Dendritic cell treated with granulocyte-macrophage colony-stimulating factor and Interleukin-4, amounts not matched to agents 40 ng/mL and 50 ng/mL, for 4 days (primary cell): Measurements from ENCODE around the gene GPN3.

Source experiments
- H3K27ac Mint-ChIP-seq: one replicate; pipeline ENCODE4 v1.8.0; 2022; ENCODE audit warnings: mild to moderate bottlenecking, mixed read lengths
- H3K27me3 Mint-ChIP-seq: one replicate; pipeline ENCODE4 v1.8.0; 2022; ENCODE audit warnings: mild to moderate bottlenecking, mixed read lengths
- H3K36me3 Mint-ChIP-seq: one replicate; pipeline ENCODE4 v1.8.0; 2022; ENCODE audit warnings: low read depth, mixed read lengths
- H3K4me1 Mint-ChIP-seq: one replicate; pipeline ENCODE4 v1.8.0; 2022; ENCODE audit warnings: low read depth, mixed read lengths
- H3K4me3 Mint-ChIP-seq: one replicate; pipeline ENCODE4 v1.8.0; 2022; ENCODE audit warnings: mild to moderate bottlenecking, moderate library complexity, mixed read lengths
- H3K9me3 Mint-ChIP-seq: one replicate; pipeline ENCODE4 v1.8.0; 2022; ENCODE audit warnings: mixed read lengths
- intact Hi-C: fragments of 100-400 bp; cut with micrococcal nuclease; formaldehyde crosslinking; loops from one replicate; pipeline ENCODE4 v1.15.0; 2022

The GPN3 gene

GRCh38 chr12:110468214-110469048 is at the start of gene GPN3, which contains the start of gene FAM216A:
Gene GPN3, minus strand, starts transcription at chr12:110468257. Its CDS starts 54 bp downstream, at chr12:110468203.
Gene FAM216A, plus strand, starts transcription at chr12:110468845. Its CDS starts 31 bp downstream, at chr12:110468876.
- Mint-ChIP-seq H3K27me3 (no peaks in the 10 kb centered on the region), H3K4me1 (peaks cover 33% of the 10 kb centered on the region), H3K36me3 (peaks cover 30% of the 10 kb centered on the region), H3K9me3 (no peaks in the 10 kb centered on the region), H3K27ac (peak within 1 kb of the TSS; percentile 84), H3K4me3 (peak within 1 kb of the TSS; percentile 96)
- intact Hi-C loops: loop anchor here (2.0 to 10.0 kb wide), 4 partner anchors 18 to 216 kb away; partner anchors contain the start of genes ARPC3, HVCN1, RAD9B and VPS29

- Mint-ChIP-seq H3K36me3 (no peaks in the 10 kb centered on the region), H3K27me3 (no peaks in the 10 kb centered on the region), H3K27ac (no peak overlapping the region), H3K4me1 (no peaks in the 10 kb centered on the region), H3K9me3 (no peaks in the 10 kb centered on the region), H3K4me3 (no peak overlapping the region)
- intact Hi-C loops: no loop called here
Observed at GRCh38 chr12:110516995-110517394, 48.9 kb upstream of the GPN3 start.

GRCh38 chr12:110514363-110514762 is 46.3 kb upstream of the GPN3 start:
- Mint-ChIP-seq H3K9me3 (no peaks in the 10 kb centered on the region), H3K27ac (no peak overlapping the region), H3K36me3 (no peaks in the 10 kb centered on the region), H3K4me3 (no peak overlapping the region), H3K27me3 (no peaks in the 10 kb centered on the region), H3K4me1 (no peaks in the 10 kb centered on the region)
- intact Hi-C loops: loop anchor here (5.0 kb wide), 1 partner anchor 313 kb away; no protein-coding TSS in a partner anchor

GRCh38 chr12:110513842-110514241 is 45.8 kb upstream of the GPN3 start:
- Mint-ChIP-seq H3K4me3 (no peak overlapping the region), H3K27me3 (no peaks in the 10 kb centered on the region), H3K36me3 (no peaks in the 10 kb centered on the region), H3K27ac (no peak overlapping the region), H3K4me1 (no peaks in the 10 kb centered on the region), H3K9me3 (no peaks in the 10 kb centered on the region)
- intact Hi-C loops: loop anchor here (5.0 kb wide), 1 partner anchor 313 kb away; no protein-coding TSS in a partner anchor

GRCh38 chr12:110508071-110508586 is 40.1 kb upstream of the GPN3 start:
- Mint-ChIP-seq H3K9me3 (no peaks in the 10 kb centered on the region), H3K4me1 (no peaks in the 10 kb centered on the region), H3K4me3 (no peak overlapping the region), H3K27ac (no peak overlapping the region), H3K27me3 (no peaks in the 10 kb centered on the region), H3K36me3 (no peaks in the 10 kb centered on the region)
- intact Hi-C loops: loop anchor here (10.0 kb wide), 1 partner anchor 47 kb away; no protein-coding TSS in a partner anchor

- Mint-ChIP-seq H3K36me3 (peaks cover 18% of the 10 kb centered on the region), H3K4me1 (peaks cover 14% of the 10 kb centered on the region), H3K27ac (no peak overlapping the region), H3K9me3 (no peaks in the 10 kb centered on the region), H3K4me3 (no peak overlapping the region), H3K27me3 (no peaks in the 10 kb centered on the region)
- intact Hi-C loops: loop anchor here (10.0 kb wide), 1 partner anchor 49 kb away; no protein-coding TSS in a partner anchor
Observed at GRCh38 chr12:110505332-110505731, 37.3 kb upstream of the GPN3 start.

GRCh38 chr12:110503432-110503831 is 35.4 kb upstream of the GPN3 start:
- Mint-ChIP-seq H3K36me3 (peaks cover 19% of the 10 kb centered on the region), H3K4me1 (peaks cover 28% of the 10 kb centered on the region), H3K4me3 (no peak overlapping the region), H3K9me3 (no peaks in the 10 kb centered on the region), H3K27me3 (no peaks in the 10 kb centered on the region), H3K27ac (no peak overlapping the region)
- intact Hi-C loops: loop anchor here (5.0 to 10.0 kb wide), 2 partner anchors 36 to 51 kb away; partner anchors contain the start of genes FAM216A and GPN3

GRCh38 chr12:110501752-110502738 is 34.0 kb upstream of the GPN3 start, which contains the start of the genes RAD9B and VPS29:
Gene RAD9B, plus strand, starts transcription at chr12:110502331. Its CDS starts 7 bp downstream, at chr12:110502338.
Gene VPS29, minus strand, starts transcription at chr12:110502111. Its CDS starts 60 bp downstream, at chr12:110502051.
- intact Hi-C loops: loop anchor here (2.0 to 10.0 kb wide), 3 partner anchors 35 to 53 kb away; partner anchors contain the start of genes ARPC3, FAM216A and GPN3
- H3K4me1 Mint-ChIP-seq: peaks cover 28% of the 10 kb centered on the region

GRCh38 chr12:110501399-110501751 is 33.3 kb upstream of the GPN3 start:
- intact Hi-C loops: loop anchor here (2.0 to 10.0 kb wide), 3 partner anchors 34 to 53 kb away; partner anchors contain the start of genes ARPC3, FAM216A and GPN3
- peak overlapping the region; percentile 89 for H3K4me3 Mint-ChIP-seq
- no peaks in the 10 kb centered on the region for H3K27me3 Mint-ChIP-seq
- peaks cover 28% of the 10 kb centered on the region for H3K4me1 Mint-ChIP-seq
- peak overlapping the region; percentile 92 for H3K27ac Mint-ChIP-seq
- peaks cover 31% of the 10 kb centered on the region for H3K36me3 Mint-ChIP-seq
- no peaks in the 10 kb centered on the region for H3K9me3 Mint-ChIP-seq

More at GRCh38 chr12:110501752-110502738, 34.0 kb upstream of the GPN3 start, which contains the start of the genes RAD9B and VPS29:
- Mint-ChIP-seq H3K4me3 (peak within 1 kb of the TSS; percentile 89), H3K9me3 (no peaks in the 10 kb centered on the region), H3K27ac (peak within 1 kb of the TSS; percentile 92), H3K27me3 (no peaks in the 10 kb centered on the region), H3K36me3 (peaks cover 26% of the 10 kb centered on the region)

GRCh38 chr12:110498984-110499706 is 31.1 kb upstream of the GPN3 start:
- H3K4me1 Mint-ChIP-seq: peaks cover 28% of the 10 kb centered on the region
- H3K27me3 Mint-ChIP-seq: no peaks in the 10 kb centered on the region
- no peaks in the 10 kb centered on the region for H3K9me3 Mint-ChIP-seq
- peak overlapping the region; percentile 69 for H3K4me3 Mint-ChIP-seq
- peaks cover 52% of the 10 kb centered on the region for H3K36me3 Mint-ChIP-seq
- H3K27ac Mint-ChIP-seq: peak overlapping the region; percentile 84
- intact Hi-C loops: no loop called here

GRCh38 chr12:110475426-110475825 is 7.4 kb upstream of the GPN3 start:
- intact Hi-C loops: no loop called here
- H3K27ac Mint-ChIP-seq: no peak overlapping the region
- no peaks in the 10 kb centered on the region for H3K27me3 Mint-ChIP-seq
- H3K36me3 Mint-ChIP-seq: no peaks in the 10 kb centered on the region
- H3K4me1 Mint-ChIP-seq: no peaks in the 10 kb centered on the region
- no peaks in the 10 kb centered on the region for H3K9me3 Mint-ChIP-seq
- no peak overlapping the region for H3K4me3 Mint-ChIP-seq

- peaks cover 36% of the 10 kb centered on the region for H3K36me3 Mint-ChIP-seq
- peaks cover 33% of the 10 kb centered on the region for H3K4me1 Mint-ChIP-seq
- intact Hi-C loops: loop anchor here (2.0 to 10.0 kb wide), 4 partner anchors 17 to 217 kb away; partner anchors contain the start of genes ARPC3, HVCN1, RAD9B and VPS29
- H3K27ac Mint-ChIP-seq: peak overlapping the region; percentile 84
- no peaks in the 10 kb centered on the region for H3K9me3 Mint-ChIP-seq
- H3K27me3 Mint-ChIP-seq: no peaks in the 10 kb centered on the region
- peak overlapping the region; percentile 96 for H3K4me3 Mint-ChIP-seq
Observed at GRCh38 chr12:110467847-110468213, 227 bp downstream of the GPN3 start.
